Upper lobe of left lung (tissue), 6 donors: Measurements from ENCODE around the gene BCAM. TPM values are rescaled to one million over a fixed set of nuclear protein-coding genes. Genes with fewer than 3 reads are reported as not detected.
A peak's percentile ranks its signal among the peaks of the same experiment; 100 is the strongest.
"Not testable (repeated sequence)": the region's sequence is repeated elsewhere in the genome, so short reads cannot be mapped to it uniquely, and the experiment has no call there.

Experiments used
- ATAC-seq, 2 donors: fragments of 200-7000 bp; cut with Tn5 transposase; one replicate each; pipeline ENCODE4 v1.9.1; 2022; ENCODE audit warnings: mild to moderate bottlenecking in 2 of 2, moderate library complexity in 2 of 2; ENCODE audit not compliant: low FRiP score in 2 of 2
- DNase-seq, 2 donors: peaks; one replicate each; pipeline ENCODE4 v3.0.0-alpha.2; 2019 to 2020
- H3K27ac ChIP-seq, 4 donors: fragments of 200-600 bp; sonication (generic); one replicate each; pipeline ENCODE4 v1.5.1; 2016 to 2019
- H3K27me3 ChIP-seq, 4 donors: fragments of 200-600 bp; sonication (generic); one replicate each; pipeline ENCODE4 v1.5.1; 2017 to 2019
- H3K36me3 ChIP-seq, 4 donors: fragments of 200-600 bp; sonication (generic); one replicate each; pipeline ENCODE4 v1.5.1; 2016 to 2019
- H3K4me1 ChIP-seq, 4 donors: fragments of 200-600 bp; sonication (generic); one replicate each; pipeline ENCODE4 v1.5.1; 2018 to 2019
- H3K4me3 ChIP-seq, 4 donors: fragments of 200-600 bp; sonication (generic); one replicate each; pipeline ENCODE4 v1.5.1; 2017 to 2019; ENCODE audit warnings: mild to moderate bottlenecking in 2 of 4, moderate library complexity in 1 of 4
- H3K9me3 ChIP-seq, 4 donors: fragments of 200-600 bp; sonication (generic); one replicate each; pipeline ENCODE4 v1.5.1; 2018 to 2019
- CTCF ChIP-seq, 6 experiments: fragments of 450-650 bp in 4 of 6; fragments of 200-600 bp in 2 of 6; sonication (generic) in 2 of 6; IDR thresholded peaks; one replicate each; pipeline ENCODE4 v1.5.1; 2016 to 2019; ENCODE audit warnings: antibody characterized with exemption in 6 of 6
- EP300 ChIP-seq, 4 donors: sonication (generic); formaldehyde crosslinking; IDR thresholded peaks; one replicate each; pipeline ENCODE4 v1.5.1; 2017; ENCODE audit warnings: antibody characterized with exemption in 4 of 4, control low read depth in 2 of 4
- POLR2A ChIP-seq, 4 donors: fragments of 450-650 bp; IDR thresholded peaks; one replicate each; pipeline ENCODE4 v1.5.1; 2016 to 2017; ENCODE audit warnings: antibody characterized with exemption in 4 of 4, mild to moderate bottlenecking in 2 of 4
- POLR2AphosphoS5 ChIP-seq, 2 donors: sonication (generic); formaldehyde crosslinking; IDR thresholded peaks; one replicate each; pipeline ENCODE4 v1.5.1; 2017; ENCODE audit warnings: antibody characterized with exemption in 2 of 2
- WGBS, 2 donors: methylation state at CpG; one replicate each; pipeline ENCODE4 v1.1.5; 2017 to 2018; 5-methylcytosine and 5-hydroxymethylcytosine counted together
- total RNA-seq, 6 donors: library from RNA; depleted of rRNA in 4 of 6; stranded (reverse); fragments of >200 nt in 4 of 6; gene quantifications; one replicate each; pipeline versions ENCODE4 v1.1.0 to v1.2.1, GENCODE V29; 2016 to 2021
- donor health status: DM: no; HTN: no; CAD: no; lungs with moderate emphysema.
- donor health status: DM: no; HTN: yes; CAD: no; lungs with severe emphysema.

The BCAM gene
- total RNA-seq, 6 donors from 2014 or later, result 246 to 557 (median 274) TPM

GRCh38 chr19:44767295-44768180, 41.4 kb upstream of the BCAM start:
- 65 to 66% methylated on average over 11 of the region's 11 CpGs for WGBS, 2 donors
- TF ChIP-seq POLR2AphosphoS5 (IDR thresholded peaks at IDR 0.05) (no peak), CTCF (IDR thresholded peaks at IDR 0.05) (no peak), POLR2A (IDR thresholded peaks at IDR 0.05) (no peak), EP300 (IDR thresholded peaks at IDR 0.05) (no peak)
- Histone ChIP-seq H3K9me3 (no peaks in the 10 kb centered on the region), H3K36me3 (no peaks in the 10 kb centered on the region), H3K4me3 (no peak overlapping the region), H3K27ac (no peak overlapping the region), H3K27me3 (no peaks in the 10 kb centered on the region), H3K4me1 (peaks cover 0 to 24% (median 12%) of the 10 kb centered on the region in 4 donors)
- ATAC-seq, result no peak
- peak in 1 of 2 donors; percentile 44 for DNase-seq

- peaks cover 0 to 12% (median 6%) of the 10 kb centered on the region in 4 donors for H3K4me1 ChIP-seq
- WGBS, 2 donors, result 16 to 19% methylated on average over 15 of the region's 15 CpGs
- peak; percentile 97 to 99 for ATAC-seq
- no peaks in the 10 kb centered on the region for H3K27me3 ChIP-seq
- TF ChIP-seq EP300 (IDR thresholded peaks at IDR 0.05) (no peak), POLR2A (IDR thresholded peaks at IDR 0.05) (no peak), POLR2AphosphoS5 (IDR thresholded peaks at IDR 0.05) (peak in 1 of 2 donors; percentile 56), CTCF (IDR thresholded peaks at IDR 0.05) (peak; percentile 70 to 93 (median 85))
- peak; percentile 94 to 99 for DNase-seq
- H3K9me3 ChIP-seq, result no peaks in the 10 kb centered on the region
- no peak overlapping the region for H3K4me3 ChIP-seq
- peak overlapping the region in 1 of 4 donors; percentile 63 for H3K27ac ChIP-seq
- no peaks in the 10 kb centered on the region for H3K36me3 ChIP-seq
Measured at GRCh38 chr19:44770550-44771257, 38.2 kb upstream of the BCAM start.

GRCh38 chr19:44772144-44772543, 36.8 kb upstream of the BCAM start:
- not testable (repeated sequence) for H3K27ac ChIP-seq, H3K36me3 ChIP-seq, H3K4me3 ChIP-seq, DNase-seq, H3K27me3 ChIP-seq, H3K9me3 ChIP-seq, ATAC-seq
- peaks cover 0 to 12% (median 6%) of the 10 kb centered on the region in 4 donors for H3K4me1 ChIP-seq
- WGBS, 2 donors, result 77 to 86% methylated on average over 13 to 18 of the region's 18 CpGs

GRCh38 chr19:44772959-44773358, 35.9 kb upstream of the BCAM start:
- H3K4me1 ChIP-seq, result peaks cover 0 to 12% (median 6%) of the 10 kb centered on the region in 4 donors

More at GRCh38 chr19:44772959-44773358, 35.9 kb upstream of the BCAM start:
- Histone ChIP-seq H3K4me3 (no peak overlapping the region), H3K36me3 (no peaks in the 10 kb centered on the region), H3K9me3 (no peaks in the 10 kb centered on the region), H3K27ac (no peak overlapping the region), H3K27me3 (no peaks in the 10 kb centered on the region)
- TF ChIP-seq EP300 (IDR thresholded peaks at IDR 0.05), result no peak
- no peak for TF ChIP-seq POLR2A (IDR thresholded peaks at IDR 0.05)
- no peak for TF ChIP-seq POLR2AphosphoS5 (IDR thresholded peaks at IDR 0.05)
- TF ChIP-seq CTCF (IDR thresholded peaks at IDR 0.05), result no peak
- DNase-seq (no peak), ATAC-seq (no peak)
- WGBS, 2 donors, result 48 to 59% methylated on average over 3 of the region's 3 CpGs
